GM19455 (cell line): ENCODE results near the gene ZNF614.
"Not testable (repeated sequence)": the region's sequence is repeated elsewhere in the genome, so short reads cannot be mapped to it uniquely, and the experiment has no call there.

ENCODE experiments used
- ATAC-seq: cut with Tn5 transposase; IDR thresholded peaks from one replicate; pipeline ENCODE4 v1.9.1; 2021; ENCODE audit not compliant: unreplicated experiment

ZNF614 gene

GRCh38 chr19:52028027-52028779, at the start of gene ZNF614:
TSS of gene ZNF614 (minus strand) at chr19:52028379. CDS start at chr19:52025745, 2,634 bp downstream.
- peak; percentile 86 for ATAC-seq

GRCh38 chr19:52070496-52070895, 42.3 kb upstream of the ZNF614 start:
- ATAC-seq = no peak

- ATAC-seq = no peak
These were observed 41.5 kb upstream of the ZNF614 start for GRCh38 chr19:52069653-52070052.

GRCh38 chr19:52066258-52066863, 38.2 kb upstream of the ZNF614 start:
- no peak for ATAC-seq

- no peak for ATAC-seq
These were observed 37.2 kb upstream of the ZNF614 start for GRCh38 chr19:52065399-52065798.

GRCh38 chr19:52056480-52056879, 28.3 kb upstream of the ZNF614 start:
- ATAC-seq = not testable (repeated sequence)

- not testable (repeated sequence) for ATAC-seq
These were observed 23.6 kb upstream of the ZNF614 start for GRCh38 chr19:52051736-52052135.

GRCh38 chr19:52048555-52049501, 20.6 kb upstream of the ZNF614 start, which contains the start of gene ZNF432:
TSS of gene ZNF432 (minus strand) at chr19:52048838. CDS start at chr19:52046868, 1,970 bp downstream.
- peak; percentile 90 for ATAC-seq

GRCh38 chr19:52039169-52039568, 11.0 kb upstream of the ZNF614 start:
- no peak for ATAC-seq

- no peak for ATAC-seq
These were observed 6.0 kb upstream of the ZNF614 start for GRCh38 chr19:52034051-52034728.

- peak; percentile 17 for ATAC-seq
These were observed 573 bp upstream of the ZNF614 start for GRCh38 chr19:52028780-52029123.

- not testable (repeated sequence) for ATAC-seq
These were observed 1.8 kb downstream of the ZNF614 start for GRCh38 chr19:52026255-52026990.

- ATAC-seq = not testable (repeated sequence)
These were observed 3.7 kb downstream of the ZNF614 start for GRCh38 chr19:52024478-52024877.

- ATAC-seq = no peak
These were observed 6.0 kb downstream of the ZNF614 start for GRCh38 chr19:52022193-52022592.

- no peak for ATAC-seq
These were observed 7.7 kb downstream of the ZNF614 start for GRCh38 chr19:52020506-52020905.

GRCh38 chr19:52010674-52011073, 17.5 kb downstream of the ZNF614 start:
- no peak for ATAC-seq

- ATAC-seq = peak; percentile 95
These were observed 20.2 kb downstream of the ZNF614 start, which contains the start of gene ZNF615 for GRCh38 chr19:52007806-52008557. TSS of gene ZNF615 (minus strand) at chr19:52008211. CDS start at chr19:52003711, 4,500 bp downstream.

- ATAC-seq = no peak
These were observed 20.8 kb downstream of the ZNF614 start for GRCh38 chr19:52007451-52007805.

- ATAC-seq = no peak
These were observed 34.0 kb downstream of the ZNF614 start for GRCh38 chr19:51994048-51994644.
